Measurements from ENCODE around the gene MPDU1.

- TF ChIP-seq, protein P1, sequence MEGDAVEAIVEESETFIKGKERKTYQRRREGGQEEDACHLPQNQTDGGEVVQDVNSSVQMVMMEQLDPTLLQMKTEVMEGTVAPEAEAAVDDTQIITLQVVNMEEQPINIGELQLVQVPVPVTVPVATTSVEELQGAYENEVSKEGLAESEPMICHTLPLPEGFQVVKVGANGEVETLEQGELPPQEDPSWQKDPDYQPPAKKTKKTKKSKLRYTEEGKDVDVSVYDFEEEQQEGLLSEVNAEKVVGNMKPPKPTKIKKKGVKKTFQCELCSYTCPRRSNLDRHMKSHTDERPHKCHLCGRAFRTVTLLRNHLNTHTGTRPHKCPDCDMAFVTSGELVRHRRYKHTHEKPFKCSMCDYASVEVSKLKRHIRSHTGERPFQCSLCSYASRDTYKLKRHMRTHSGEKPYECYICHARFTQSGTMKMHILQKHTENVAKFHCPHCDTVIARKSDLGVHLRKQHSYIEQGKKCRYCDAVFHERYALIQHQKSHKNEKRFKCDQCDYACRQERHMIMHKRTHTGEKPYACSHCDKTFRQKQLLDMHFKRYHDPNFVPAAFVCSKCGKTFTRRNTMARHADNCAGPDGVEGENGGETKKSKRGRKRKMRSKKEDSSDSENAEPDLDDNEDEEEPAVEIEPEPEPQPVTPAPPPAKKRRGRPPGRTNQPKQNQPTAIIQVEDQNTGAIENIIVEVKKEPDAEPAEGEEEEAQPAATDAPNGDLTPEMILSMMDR (IDR thresholded peaks at IDR 0.05), result no peak
- TF ChIP-seq POLR2A (IDR thresholded peaks at IDR 0.05), result no peak
Measured at GRCh38 chr17:7589891-7590691, 6.4 kb downstream of the MPDU1 start, which contains the start of gene SOX15.

Data from adrenal gland (tissue), 5 donors.